GM18511 (cell line): Measurements from ENCODE around the gene NXN.
"Not testable (repeated sequence)": the region's sequence is repeated elsewhere in the genome, so short reads cannot be mapped to it uniquely, and the experiment has no call there.

ENCODE experiments used
- ATAC-seq: cut with Tn5 transposase; IDR thresholded peaks from one replicate; pipeline ENCODE4 v1.9.1; 2021; ENCODE audit warnings: mild to moderate bottlenecking, moderate library complexity; ENCODE audit not compliant: unreplicated experiment

NXN gene

DNA sequence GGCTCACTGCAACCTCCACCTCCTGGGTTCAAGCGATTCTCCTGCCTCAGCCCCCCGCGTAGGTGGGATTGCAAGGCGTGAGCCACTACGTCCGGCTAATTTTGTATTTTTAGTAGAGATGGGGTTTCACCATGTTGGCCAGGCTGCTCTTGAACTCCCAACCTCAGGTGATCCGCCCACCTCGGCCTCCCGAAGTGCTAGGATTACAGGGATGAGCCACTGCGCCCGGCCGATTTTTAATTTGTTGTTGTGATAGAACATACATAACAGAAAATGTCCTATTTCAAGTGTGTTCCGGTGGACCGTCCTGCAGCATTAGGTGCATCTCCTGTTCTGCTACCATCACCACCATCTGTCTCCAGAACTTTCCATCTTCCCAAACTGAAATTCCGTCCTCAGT is 55.3 kb downstream of the NXN start:
- not testable (repeated sequence) for ATAC-seq

GRCh38 chr17:923633-924032 is 55.9 kb downstream of the NXN start:
- no peak for ATAC-seq

DNA sequence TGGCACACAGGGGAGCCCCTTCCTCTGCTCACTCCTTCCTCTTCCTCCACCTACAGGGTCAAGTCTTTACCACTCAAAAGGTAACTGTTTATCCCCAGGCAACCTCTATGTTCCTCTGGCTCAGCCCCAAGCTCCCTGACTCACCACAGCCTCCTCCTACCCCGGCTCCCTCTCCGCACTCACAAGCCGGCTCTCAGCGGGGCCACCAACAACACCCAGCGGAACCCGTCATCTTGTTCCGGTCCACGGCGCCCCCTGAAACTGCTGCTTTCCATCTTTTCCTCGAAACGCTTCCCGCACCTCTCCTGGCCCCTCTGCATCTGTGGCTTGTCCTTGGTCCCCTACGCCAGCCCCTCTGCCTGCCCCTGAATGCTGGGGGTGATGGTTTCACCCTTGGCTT is 58.4 kb downstream of the NXN start:
- no peak for ATAC-seq

- no peak for ATAC-seq
Observed at GRCh38 chr17:920190-920589, 59.4 kb downstream of the NXN start.

DNA sequence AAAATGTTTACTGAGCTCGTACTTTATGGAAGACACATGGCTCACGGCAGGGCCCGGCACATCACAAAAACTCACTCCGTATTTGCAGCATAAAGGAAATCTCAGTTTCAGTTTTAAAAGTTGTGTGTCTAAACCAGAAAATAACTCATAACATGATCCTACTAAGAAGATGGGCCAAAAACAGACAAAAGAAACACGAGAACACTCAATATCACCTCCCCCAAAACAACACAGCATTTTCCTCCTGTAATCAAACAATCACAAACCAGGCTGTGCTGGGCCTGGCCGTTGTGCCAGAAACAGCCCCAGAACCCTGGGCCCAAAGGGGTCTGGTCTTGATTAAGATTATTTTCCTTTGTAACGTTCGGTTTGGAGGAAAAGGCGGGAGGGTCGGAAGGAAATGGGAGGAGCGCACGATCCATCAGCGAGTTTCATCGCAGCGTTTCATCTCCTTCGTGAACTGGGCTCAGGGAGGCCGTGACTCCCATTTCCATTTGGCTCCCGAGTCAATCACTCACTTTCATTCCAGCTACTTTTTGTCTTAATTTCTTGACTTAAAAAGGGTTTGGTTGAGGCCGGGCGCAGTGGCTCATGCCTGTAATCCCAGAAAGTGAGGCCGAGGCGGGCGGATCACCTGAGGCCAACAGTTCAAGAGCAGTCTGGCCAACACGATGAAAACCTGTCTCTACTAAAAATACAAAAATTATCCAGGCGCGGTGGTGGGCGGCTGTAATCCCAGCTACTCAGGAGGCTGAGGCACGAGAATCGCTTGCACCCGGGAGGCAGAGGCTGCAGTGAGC is 61.4 kb downstream of the NXN start:
- ATAC-seq: no peak

DNA sequence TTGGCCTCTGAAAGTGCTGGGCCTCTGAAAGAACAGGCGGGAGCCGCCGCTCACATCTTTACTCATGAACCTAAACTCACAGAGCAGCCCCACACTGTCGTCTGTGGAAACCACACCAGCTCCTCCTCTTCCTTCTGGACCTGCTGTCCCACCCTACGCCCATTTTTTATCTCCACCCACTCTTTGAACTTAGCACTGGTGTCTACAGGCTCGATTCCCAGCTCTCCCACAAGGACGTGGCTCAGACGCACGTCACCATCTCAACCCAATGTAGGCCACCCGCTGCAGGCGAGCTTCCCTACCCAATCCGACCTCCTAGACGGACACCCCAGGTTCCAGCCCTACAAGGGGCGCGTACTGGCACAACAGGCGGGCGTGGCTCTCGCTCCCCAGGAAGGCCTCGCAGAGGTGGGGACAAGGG is 62.2 kb downstream of the NXN start:
- ATAC-seq: no peak

GRCh38 chr17:916315-916714 is 63.3 kb downstream of the NXN start:
- ATAC-seq: no peak

DNA sequence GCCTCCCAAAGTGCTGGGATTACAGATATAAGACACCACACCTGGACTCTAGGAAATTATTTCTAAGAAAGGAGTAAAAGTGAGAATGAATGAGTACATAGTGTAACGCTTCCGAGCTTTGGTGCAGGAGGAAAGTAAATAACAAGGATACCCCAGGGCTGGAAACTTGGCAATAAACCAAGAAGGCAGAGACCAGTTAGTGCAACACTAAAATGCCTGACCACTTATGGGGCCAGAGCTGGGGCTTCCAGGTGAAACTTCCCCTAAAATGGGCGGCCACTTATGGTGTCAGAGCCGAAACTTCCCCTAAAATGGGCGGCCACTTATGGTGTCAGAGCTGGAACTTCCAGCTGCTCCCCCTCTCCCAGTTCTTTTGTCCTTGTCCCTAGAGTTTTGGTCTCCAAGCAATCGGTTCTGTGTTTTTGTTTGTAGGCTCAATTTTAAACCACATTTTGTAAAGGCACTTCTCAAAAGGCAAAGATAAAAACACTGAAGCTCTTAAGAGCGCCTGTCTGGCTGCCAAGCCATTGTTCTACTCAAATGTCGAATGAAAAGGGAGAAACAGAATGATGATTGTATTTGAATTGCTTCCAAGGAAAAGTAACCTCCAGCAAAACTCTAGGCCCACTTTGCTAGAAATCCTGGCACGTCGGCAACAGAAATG is 63.9 kb downstream of the NXN start:
- ATAC-seq: no peak

- no peak for ATAC-seq
Observed at GRCh38 chr17:914561-914960, 65.0 kb downstream of the NXN start.

- no peak for ATAC-seq
Observed at GRCh38 chr17:913207-913606, 66.4 kb downstream of the NXN start.

- no peak for ATAC-seq
Observed at GRCh38 chr17:909642-910323, 69.8 kb downstream of the NXN start.

DNA sequence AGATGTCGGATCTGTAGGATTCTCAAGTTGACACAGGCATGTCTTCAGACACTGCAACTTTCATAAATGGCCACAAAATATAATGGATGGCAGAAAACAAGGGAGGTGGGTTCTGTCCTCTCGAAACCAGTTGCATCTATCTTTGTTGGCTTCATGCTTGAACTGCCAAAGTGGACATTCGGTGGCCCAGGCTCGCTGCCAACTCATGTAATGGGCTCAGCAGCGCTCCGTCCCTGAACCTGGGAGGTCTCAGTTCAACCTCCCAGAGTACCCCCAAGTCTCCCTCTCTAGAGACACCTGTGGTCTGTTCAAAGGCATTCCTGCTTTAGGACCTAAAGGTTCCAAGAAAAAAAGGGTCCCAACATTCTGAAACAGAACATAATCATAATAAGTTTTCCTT is 71.9 kb downstream of the NXN start:
- ATAC-seq: no peak

GRCh38 chr17:905708-906107 is 73.9 kb downstream of the NXN start:
- not testable (repeated sequence) for ATAC-seq

DNA sequence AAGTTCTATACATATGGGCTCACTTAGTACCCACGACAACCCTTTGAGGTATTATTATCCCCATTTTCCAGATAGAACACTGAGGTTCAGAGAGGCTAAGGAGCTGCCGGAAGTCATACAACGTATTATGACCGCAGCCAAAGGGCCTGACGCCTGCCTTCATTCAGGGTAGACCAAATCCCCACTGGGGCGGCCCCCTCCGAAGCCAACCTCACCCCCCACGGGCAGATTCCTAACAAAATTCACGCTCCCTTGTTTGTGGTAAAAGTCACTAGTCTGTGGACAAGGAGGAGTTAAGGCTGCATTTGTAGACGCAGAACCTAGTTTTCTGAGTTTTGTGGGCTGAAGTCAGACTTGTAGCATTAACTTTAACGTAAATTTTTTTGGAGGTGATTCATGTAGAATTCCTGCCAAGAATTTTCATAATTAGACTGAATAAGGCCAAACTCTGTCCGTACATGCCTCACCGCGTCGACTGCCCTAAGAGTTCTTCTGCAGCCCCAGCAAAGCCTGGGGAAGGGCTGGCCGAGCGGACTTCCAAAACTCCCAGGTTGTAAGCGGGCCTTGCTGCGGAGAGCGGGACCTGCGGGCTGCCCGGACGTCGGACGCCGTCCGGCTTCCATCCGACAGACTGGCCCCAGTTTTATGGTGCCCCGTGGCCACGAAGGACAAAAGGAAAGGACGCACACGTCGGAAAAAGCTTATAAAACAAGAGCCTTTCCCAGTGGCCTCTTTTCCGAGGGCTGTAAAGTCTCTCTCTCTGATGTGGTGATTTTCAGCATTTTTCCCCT is 75.7 kb downstream of the NXN start:
- no peak for ATAC-seq

DNA sequence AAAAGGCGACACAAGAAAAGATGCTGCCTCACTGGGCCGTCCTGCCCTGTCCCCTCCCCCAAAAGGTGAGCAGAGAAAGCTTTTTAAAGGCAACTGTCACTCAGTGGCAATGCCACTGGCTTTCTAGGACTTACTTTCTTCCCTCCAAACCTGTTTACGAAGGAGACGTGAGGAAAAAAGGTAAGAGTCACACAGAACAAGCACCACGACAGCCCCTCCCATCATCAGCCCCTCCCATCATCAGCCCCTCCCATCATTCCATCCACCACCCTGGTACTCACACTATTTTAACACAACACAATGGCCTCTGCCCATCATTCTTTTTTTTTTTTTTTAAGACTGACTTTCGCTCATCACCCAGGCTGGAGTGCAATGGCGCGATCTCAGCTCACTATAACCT is 77.1 kb downstream of the NXN start:
- ATAC-seq: no peak

DNA sequence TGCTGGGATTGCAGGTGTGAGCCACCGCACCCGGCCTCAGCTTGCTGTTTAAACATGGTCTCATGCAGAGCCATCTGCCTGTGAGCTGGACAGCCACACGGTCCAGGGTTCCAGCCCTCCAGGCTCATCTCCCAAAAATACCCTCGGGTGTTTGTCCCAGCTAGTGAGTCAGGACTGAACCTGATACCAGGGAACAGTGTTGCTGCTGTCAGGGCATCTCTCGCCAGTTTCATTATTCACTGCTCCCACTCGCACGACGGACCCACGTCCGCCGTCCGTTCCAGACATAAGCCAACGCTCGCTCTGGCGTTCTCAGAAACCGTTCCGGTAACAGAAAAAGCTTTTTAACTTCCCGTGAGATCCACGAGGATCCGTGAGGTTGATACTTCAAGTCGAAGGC is 77.6 kb downstream of the NXN start:
- ATAC-seq: no peak

DNA sequence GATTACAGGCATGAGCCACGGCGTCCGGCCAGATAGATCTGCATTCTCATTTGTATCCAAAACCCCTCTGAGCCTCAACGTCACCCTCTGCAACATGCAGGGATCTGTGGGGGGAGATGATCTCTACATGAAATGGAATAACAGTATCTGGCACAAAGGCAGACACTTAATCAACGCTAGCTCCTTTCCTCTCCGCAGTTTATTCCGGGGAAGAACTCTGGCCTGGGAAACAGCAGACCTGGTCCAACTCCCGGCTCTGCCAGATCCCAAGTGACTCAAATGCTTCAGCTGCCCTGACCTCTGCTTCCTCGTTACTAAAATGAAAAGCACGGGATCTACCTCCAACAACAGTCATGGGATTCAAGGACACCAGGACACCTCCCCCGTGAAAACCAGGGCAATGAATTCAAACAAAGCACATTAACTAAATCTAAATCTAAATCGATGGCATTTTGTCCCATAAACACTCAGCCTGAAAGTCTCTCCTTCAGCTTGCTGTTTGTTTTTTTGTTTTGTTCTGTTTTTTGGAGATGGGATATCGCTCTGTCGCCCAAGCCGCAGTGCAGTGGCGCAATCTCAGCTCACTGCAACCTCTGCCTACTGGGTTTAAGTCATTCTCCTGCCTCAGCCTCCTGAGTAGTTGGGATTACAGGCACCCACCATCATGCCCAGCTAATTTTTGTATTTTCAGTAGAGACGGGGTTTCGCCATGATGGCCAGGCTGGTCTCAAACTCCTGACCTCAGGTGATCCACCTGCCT is 78.2 kb downstream of the NXN start:
- no peak for ATAC-seq

GRCh38 chr17:900336-900934 is 79.1 kb downstream of the NXN start:
- ATAC-seq: no peak

GRCh38 chr17:897970-898619 is 81.5 kb downstream of the NXN start:
- ATAC-seq: no peak
